ENCODE results near the gene ZNF496. TPM values are rescaled to one million over a fixed set of nuclear protein-coding genes. Genes with fewer than 3 reads are reported as not detected.
A peak's percentile ranks its signal among the peaks of the same experiment; 100 is the strongest.

Gene ZNF496
- total RNA-seq, 1 experiment from 2014 or later = 66.5 TPM

GRCh38 chr1:247334378-247335133 is 2.9 kb upstream of the ZNF496 start:
- Histone ChIP-seq H2AK5ac (ENCODE audit: insufficient read length, low read length) (no peak overlapping the region), H2BK12ac (ENCODE audit: insufficient read length, low read depth, low read length) (no peak overlapping the region), H3K4ac (ENCODE audit: low read depth, low read length) (no peak overlapping the region), H4K8ac (replicated peaks; ENCODE audit: insufficient read length, low read depth, low read length) (no peak overlapping the region), H3K4me1 (ENCODE audit: insufficient read depth, low read length) (peaks cover 16% of the 10 kb centered on the region), H3K23ac (ENCODE audit: insufficient read length, low read depth, low read length) (no peak overlapping the region), H3K9me3 (ENCODE audit: control insufficient read depth, low read depth, low read length) (no peaks in the 10 kb centered on the region), H3K79me1 (ENCODE audit: insufficient read depth, low read depth, low read length, poor library complexity, severe bottlenecking) (peaks cover 14% of the 10 kb centered on the region), H4K5ac (ENCODE audit: insufficient read length, low read depth, low read length) (no peak overlapping the region), H3K4me2 (ENCODE audit: insufficient read depth, insufficient read length, low read length) (peak overlapping the region; percentile 72), H3K23me2 (ENCODE audit: insufficient read length, low read depth, low read length, poor library complexity, severe bottlenecking) (peaks cover 10% of the 10 kb centered on the region), H2BK5ac (ENCODE audit: insufficient read length, low read length) (no peak overlapping the region), H4K20me1 (ENCODE audit: control insufficient read depth, insufficient read depth, insufficient read length) (no peaks in the 10 kb centered on the region), H2BK120ac (ENCODE audit: low read depth, low read length, poor library complexity, severe bottlenecking) (no peak overlapping the region), H2BK15ac (ENCODE audit: low read depth, low read length) (no peak overlapping the region), H2AFZ (ENCODE audit: low read length) (no peak overlapping the region), H3K14ac (ENCODE audit: insufficient read depth, low read length) (no peak overlapping the region), H3K18ac (ENCODE audit: insufficient read length, low read depth, low read length) (no peak overlapping the region), H4K91ac (ENCODE audit: insufficient read length, low read depth, low read length) (no peak overlapping the region), H3K27ac (ENCODE audit: insufficient read length, low read depth, low read length) (no peak overlapping the region), H2BK20ac (ENCODE audit: low read depth, low read length, poor library complexity, severe bottlenecking) (no peak overlapping the region), H3K56ac (ENCODE audit: insufficient read length, low read depth, low read length) (no peak overlapping the region), H3K27me3 (ENCODE audit: insufficient read depth, low read length) (no peaks in the 10 kb centered on the region), H3K79me2 (ENCODE audit: insufficient read depth, low read length) (peaks cover 17% of the 10 kb centered on the region; the same call in 1 of the 2 replicates), H3K9ac (ENCODE audit: extremely low read depth, insufficient read length, low read length) (no peak overlapping the region), H3T11ph (ENCODE audit: low read length) (no peak overlapping the region)
- no peak for DNase-seq
- peak overlapping the region in 1 of 2 experiments; percentile 91; a peak in 4 of 5 replicates for H3K4me3 Mint-ChIP-seq
- peak overlapping the region in 2 of 3 experiments; percentile 33 to 76; a peak in 3 of 7 replicates for H3K27ac Mint-ChIP-seq
- TF ChIP-seq CTCF (conservative IDR thresholded peaks at IDR 0.05) = no peak
- peaks cover 2% of the 10 kb centered on the region; the same call in 1 of the 2 replicates for H3K27me3 Mint-ChIP-seq (ENCODE audit: low read depth)
- H3K9me3 Mint-ChIP-seq = no peaks in the 10 kb centered on the region
- no CpG with 5 or more reads among the region's 11 CpGs for WGBS (ENCODE audit: extremely low coverage, insufficient read length, low lambda C conversion rate)
- H3K4me1 Mint-ChIP-seq = peaks cover 61% of the 10 kb centered on the region in 2 experiments
- H3K36me3 Mint-ChIP-seq (ENCODE audit: insufficient read depth in 1 of 3, low read depth in 3 of 3) = peaks cover 43 to 58% (median 54%) of the 10 kb centered on the region in 3 experiments

All from H9 (cell line).